ENCODE data around the gene TBX15.
"Not testable (repeated sequence)": the region's sequence is repeated elsewhere in the genome, so short reads cannot be mapped to it uniquely, and the experiment has no call there.

The TBX15 gene

DNA sequence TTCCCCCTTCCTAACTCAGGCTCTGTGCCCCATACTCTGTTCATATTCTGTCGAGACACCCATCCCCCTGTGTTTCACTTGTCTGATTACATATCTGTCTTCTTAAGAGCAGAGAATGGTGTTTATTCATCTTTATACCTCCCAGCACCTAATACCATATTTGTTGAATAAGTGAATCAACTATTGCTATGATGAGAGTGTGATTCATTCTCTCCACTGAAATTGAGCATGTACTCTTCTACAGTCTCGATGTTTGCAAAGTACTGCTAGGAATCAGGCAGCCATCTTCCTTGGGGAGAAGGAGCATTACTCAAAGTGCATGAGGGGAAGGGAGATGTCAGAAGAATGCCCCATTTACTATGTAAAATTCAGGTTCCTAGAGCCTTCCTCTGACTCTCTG is 27.0 kb downstream of the TBX15 start:
- DNase-seq (ENCODE audit: insufficient read length, low spot score) (no peak), FAIRE-seq (no peak)
- TF ChIP-seq TAF1 (IDR thresholded peaks at IDR 0.05; ENCODE audit: low read depth, low read length): no peak
- no peak for TF ChIP-seq POLR2A (IDR thresholded peaks at IDR 0.05; ENCODE audit: low read depth, low read length)
- TF ChIP-seq SPI1 (IDR thresholded peaks at IDR 0.05; ENCODE audit: low read depth, low read length): no peak
- TF ChIP-seq POLR2AphosphoS5 (IDR thresholded peaks at IDR 0.05; ENCODE audit: low read depth, low read length): no peak
- no peak for TF ChIP-seq PAX5 (IDR thresholded peaks at IDR 0.05; ENCODE audit: insufficient read depth, low read length, severe bottlenecking)
- TF ChIP-seq POU2F2 (IDR thresholded peaks at IDR 0.05; ENCODE audit: low read depth, low read length): no peak

DNA sequence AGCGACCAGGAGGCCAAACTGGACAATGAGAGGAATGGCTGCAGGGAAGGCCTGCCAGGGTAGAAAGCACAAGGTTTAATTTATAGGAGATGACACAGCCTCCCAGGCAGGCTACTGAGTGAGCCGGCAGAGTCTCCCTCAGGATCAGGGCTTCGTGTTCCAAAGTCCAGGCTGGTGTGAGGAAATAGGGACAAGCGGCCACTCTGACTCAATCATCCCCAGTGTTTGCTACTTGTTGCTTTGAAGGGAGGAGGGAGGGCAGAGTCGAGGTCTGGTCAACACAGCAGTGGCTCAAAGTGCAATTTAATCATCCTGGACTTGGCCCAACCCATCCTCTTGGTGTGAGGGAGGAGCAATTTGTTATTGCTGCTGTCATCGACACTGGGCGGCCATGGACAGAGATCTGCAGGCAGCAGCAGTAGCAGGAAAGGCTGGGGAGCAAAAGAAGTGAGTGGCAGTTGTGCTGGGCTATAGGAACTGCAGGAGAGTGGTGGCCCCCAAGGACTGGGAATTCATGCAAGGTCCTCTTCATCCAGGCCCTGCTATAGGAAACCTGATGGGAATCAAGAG is 27.5 kb downstream of the TBX15 start:
- TF ChIP-seq TAF1 (IDR thresholded peaks at IDR 0.05; ENCODE audit: low read depth, low read length) (no peak), POU2F2 (IDR thresholded peaks at IDR 0.05; ENCODE audit: low read depth, low read length) (no peak), PAX5 (IDR thresholded peaks at IDR 0.05; ENCODE audit: insufficient read depth, low read length, severe bottlenecking) (no peak), SPI1 (IDR thresholded peaks at IDR 0.05; ENCODE audit: low read depth, low read length) (no peak)
- no peak for DNase-seq (ENCODE audit: insufficient read length, low spot score)
- no peak for FAIRE-seq

DNA sequence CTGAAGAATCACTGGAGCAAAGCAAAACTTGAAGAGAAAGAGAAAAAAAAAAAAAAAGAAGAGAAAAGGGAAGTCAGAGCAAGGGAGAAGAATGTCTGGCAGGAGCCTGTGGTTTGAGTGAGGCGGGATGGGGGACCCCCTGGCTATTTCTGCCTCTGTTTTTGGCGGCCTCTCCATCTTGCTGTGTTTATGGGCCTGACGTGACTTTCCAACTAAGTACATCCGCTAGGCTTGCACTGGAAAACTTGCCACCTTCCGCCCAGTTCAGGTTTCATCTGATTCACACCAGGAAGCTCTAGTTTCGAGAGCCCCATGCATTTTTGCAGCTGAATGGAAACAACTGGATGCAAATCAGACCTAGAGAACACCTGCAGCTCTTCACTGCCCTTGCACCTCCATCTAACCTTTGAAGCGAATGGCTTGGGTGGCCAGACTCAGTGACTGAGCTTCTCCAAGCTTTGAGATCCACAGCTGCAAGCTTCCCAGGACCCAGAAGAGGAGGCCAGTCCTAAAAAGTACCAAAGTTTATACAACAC is 28.0 kb downstream of the TBX15 start:
- FAIRE-seq (no peak), DNase-seq (ENCODE audit: insufficient read length, low spot score) (no peak)
- TF ChIP-seq SPI1 (IDR thresholded peaks at IDR 0.05; ENCODE audit: low read depth, low read length) (peak; percentile 67), POLR2A (IDR thresholded peaks at IDR 0.05; ENCODE audit: low read depth, low read length) (no peak), TAF1 (IDR thresholded peaks at IDR 0.05; ENCODE audit: low read depth, low read length) (no peak), POU2F2 (IDR thresholded peaks at IDR 0.05; ENCODE audit: low read depth, low read length) (peak; percentile 60; the same call in 1 of the 2 replicates), POLR2AphosphoS5 (IDR thresholded peaks at IDR 0.05; ENCODE audit: low read depth, low read length) (no peak), PAX5 (IDR thresholded peaks at IDR 0.05; ENCODE audit: insufficient read depth, low read length, severe bottlenecking) (no peak)

DNA sequence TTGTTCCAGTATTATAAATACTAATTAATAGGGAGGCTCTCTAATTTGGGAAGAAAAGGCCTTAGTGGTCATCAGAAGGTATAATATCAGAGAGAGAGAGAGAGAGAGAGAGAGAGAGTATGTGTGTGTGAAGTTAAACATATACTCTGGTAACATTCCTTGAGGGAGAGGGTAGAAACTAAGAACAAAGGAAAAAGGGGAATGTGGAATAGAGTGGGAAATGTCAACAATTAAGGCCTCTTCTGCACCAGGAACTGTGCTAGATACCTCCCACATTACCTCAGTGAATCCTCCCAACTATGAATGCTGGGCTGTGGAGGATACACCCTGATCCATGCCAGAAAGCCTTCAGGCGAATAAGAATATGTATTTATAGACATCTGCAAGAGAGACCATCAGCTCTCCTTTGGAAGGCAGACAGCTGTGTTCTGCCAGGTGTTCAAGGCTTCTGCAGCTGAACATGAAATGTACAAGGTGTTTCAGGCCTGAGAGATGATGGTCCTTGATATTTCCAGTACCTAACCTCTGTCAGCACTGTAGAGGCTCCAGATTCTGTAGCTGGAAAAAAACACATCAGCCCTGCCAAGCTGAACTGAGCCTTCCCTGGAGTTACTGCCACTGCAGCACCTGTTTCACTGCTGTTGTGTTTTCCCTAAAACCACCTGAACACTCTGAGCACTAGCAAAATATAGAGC is 29.1 kb downstream of the TBX15 start:
- TF ChIP-seq PAX5 (IDR thresholded peaks at IDR 0.05; ENCODE audit: insufficient read depth, low read length, severe bottlenecking): no peak
- TF ChIP-seq SPI1 (IDR thresholded peaks at IDR 0.05; ENCODE audit: low read depth, low read length): no peak
- TF ChIP-seq POU2F2 (IDR thresholded peaks at IDR 0.05; ENCODE audit: low read depth, low read length): no peak
- no peak for TF ChIP-seq POLR2A (IDR thresholded peaks at IDR 0.05; ENCODE audit: low read depth, low read length)
- TF ChIP-seq TAF1 (IDR thresholded peaks at IDR 0.05; ENCODE audit: low read depth, low read length): no peak
- no peak for TF ChIP-seq POLR2AphosphoS5 (IDR thresholded peaks at IDR 0.05; ENCODE audit: low read depth, low read length)
- FAIRE-seq (no peak), DNase-seq (ENCODE audit: insufficient read length, low spot score) (no peak)

DNA sequence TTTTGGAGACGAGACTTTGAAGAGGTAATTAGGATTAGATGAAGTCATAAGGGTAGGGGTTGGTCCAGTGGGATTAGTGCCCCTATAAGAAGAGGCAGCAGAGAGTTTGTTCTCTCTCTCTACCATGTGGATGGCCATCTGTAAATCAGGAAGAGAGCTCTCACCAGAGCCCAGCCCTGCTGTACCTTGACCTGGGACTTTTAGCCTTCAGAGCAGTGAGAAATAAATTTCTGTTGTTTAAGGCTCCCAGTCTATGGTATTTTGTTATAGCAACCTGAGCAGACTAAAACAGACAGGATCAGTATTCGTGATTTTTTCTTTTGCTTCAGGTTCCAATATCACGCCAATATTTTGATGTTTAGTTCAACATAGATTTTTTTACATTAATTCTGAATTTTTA is 30.0 kb downstream of the TBX15 start:
- TF ChIP-seq POLR2A (IDR thresholded peaks at IDR 0.05; ENCODE audit: low read depth, low read length) (no peak), POU2F2 (IDR thresholded peaks at IDR 0.05; ENCODE audit: low read depth, low read length) (no peak), SPI1 (IDR thresholded peaks at IDR 0.05; ENCODE audit: low read depth, low read length) (no peak), PAX5 (IDR thresholded peaks at IDR 0.05; ENCODE audit: insufficient read depth, low read length, severe bottlenecking) (no peak), TAF1 (IDR thresholded peaks at IDR 0.05; ENCODE audit: low read depth, low read length) (no peak), POLR2AphosphoS5 (IDR thresholded peaks at IDR 0.05; ENCODE audit: low read depth, low read length) (no peak)
- FAIRE-seq: no peak
- no peak for DNase-seq (ENCODE audit: insufficient read length, low spot score)

DNA sequence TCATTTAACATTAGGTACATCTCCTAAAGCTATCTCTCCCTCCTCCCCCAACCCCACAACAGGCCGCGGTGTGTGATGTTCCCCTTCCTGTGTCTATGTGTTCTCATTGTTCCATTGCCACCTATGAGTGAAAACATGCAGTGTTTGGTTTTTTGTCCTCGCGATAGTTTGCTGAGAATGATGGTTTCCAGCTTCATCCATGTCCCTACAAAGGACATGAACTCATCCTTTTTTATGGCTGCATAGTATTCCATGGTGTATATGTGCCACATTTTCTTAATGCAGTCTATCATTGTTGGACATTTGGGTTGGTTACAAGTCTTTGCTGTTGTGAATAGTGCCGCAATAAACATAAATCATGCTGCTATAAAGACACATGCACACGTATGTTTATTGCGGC is 30.6 kb downstream of the TBX15 start:
- FAIRE-seq; DNase-seq (ENCODE audit: insufficient read length, low spot score): not testable (repeated sequence)

DNA sequence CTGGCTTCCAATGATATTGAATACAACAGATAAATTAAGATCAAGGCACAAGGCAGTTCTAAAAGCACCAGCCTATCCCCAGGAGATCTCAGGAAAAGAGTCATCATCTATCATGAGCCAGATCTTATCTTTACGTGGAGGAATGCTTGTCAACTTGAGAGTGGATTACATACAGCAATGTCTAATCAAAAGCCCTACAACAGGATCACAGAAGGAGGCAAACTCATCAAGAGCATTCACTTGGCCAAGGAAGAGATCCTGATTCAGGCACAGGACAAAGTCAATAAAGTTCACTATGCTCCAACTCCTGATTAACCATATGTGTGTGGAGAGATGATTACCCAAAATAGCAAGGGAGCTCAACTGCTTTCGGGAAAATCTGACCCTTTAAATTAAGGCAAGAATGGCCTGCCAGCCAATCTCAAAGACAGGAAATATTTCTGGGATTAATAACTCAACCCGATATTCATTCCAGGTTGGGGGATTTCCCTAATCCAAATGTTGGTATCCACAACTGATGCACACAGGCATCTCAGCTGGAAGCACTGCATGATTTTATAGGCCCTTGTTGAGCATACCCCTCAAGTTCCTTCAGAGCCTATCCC is 33.7 kb downstream of the TBX15 start:
- FAIRE-seq: no peak
- TF ChIP-seq PAX5 (IDR thresholded peaks at IDR 0.05; ENCODE audit: insufficient read depth, low read length, severe bottlenecking): no peak
- no peak for TF ChIP-seq TAF1 (IDR thresholded peaks at IDR 0.05; ENCODE audit: low read depth, low read length)
- no peak for TF ChIP-seq POLR2A (IDR thresholded peaks at IDR 0.05; ENCODE audit: low read depth, low read length)
- TF ChIP-seq POLR2AphosphoS5 (IDR thresholded peaks at IDR 0.05; ENCODE audit: low read depth, low read length): no peak

DNA sequence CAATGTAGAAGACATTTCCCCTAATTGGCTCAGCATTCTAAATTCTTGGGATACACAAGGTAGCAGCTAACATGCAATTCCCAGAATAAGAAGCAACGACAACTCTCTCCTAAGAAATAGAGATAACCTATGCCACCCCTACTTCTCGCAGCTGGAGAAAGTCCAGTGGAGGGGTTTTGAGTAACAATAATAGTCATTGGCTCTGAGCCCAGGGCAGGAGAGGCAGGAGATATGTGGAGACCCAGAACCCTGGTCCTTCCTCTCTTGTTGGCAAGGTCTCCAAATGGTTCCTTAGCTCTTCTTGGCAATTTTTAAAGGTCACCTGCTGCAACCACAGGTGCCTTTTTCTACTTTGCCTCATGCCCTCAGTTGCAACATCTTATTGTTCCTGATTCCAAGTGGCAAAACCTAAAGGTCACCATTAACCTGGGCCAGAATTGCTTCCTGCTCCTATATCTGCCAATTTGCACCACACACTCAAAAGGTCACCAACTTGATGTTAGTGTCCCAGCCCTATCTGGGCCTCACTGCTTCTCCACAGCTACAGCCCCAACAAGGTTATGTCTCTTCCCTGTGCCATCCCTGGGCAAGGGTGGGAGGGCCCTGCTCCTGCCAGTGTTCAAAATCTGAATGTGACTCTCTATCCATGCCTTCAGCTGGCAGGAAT is 36.7 kb downstream of the TBX15 start:
- TF ChIP-seq TAF1 (IDR thresholded peaks at IDR 0.05; ENCODE audit: low read depth, low read length): no peak
- TF ChIP-seq SPI1 (IDR thresholded peaks at IDR 0.05; ENCODE audit: low read depth, low read length): no peak
- no peak for TF ChIP-seq POU2F2 (IDR thresholded peaks at IDR 0.05; ENCODE audit: low read depth, low read length)
- no peak for TF ChIP-seq PAX5 (IDR thresholded peaks at IDR 0.05; ENCODE audit: insufficient read depth, low read length, severe bottlenecking)
- no peak for TF ChIP-seq POLR2AphosphoS5 (IDR thresholded peaks at IDR 0.05; ENCODE audit: low read depth, low read length)
- TF ChIP-seq POLR2A (IDR thresholded peaks at IDR 0.05; ENCODE audit: low read depth, low read length): no peak
- FAIRE-seq (no peak), DNase-seq (ENCODE audit: insufficient read length, low spot score) (no peak)

More for the DNA sequence above, 33.7 kb downstream of the TBX15 start:
- DNase-seq (ENCODE audit: insufficient read length, low spot score): no peak

DNA sequence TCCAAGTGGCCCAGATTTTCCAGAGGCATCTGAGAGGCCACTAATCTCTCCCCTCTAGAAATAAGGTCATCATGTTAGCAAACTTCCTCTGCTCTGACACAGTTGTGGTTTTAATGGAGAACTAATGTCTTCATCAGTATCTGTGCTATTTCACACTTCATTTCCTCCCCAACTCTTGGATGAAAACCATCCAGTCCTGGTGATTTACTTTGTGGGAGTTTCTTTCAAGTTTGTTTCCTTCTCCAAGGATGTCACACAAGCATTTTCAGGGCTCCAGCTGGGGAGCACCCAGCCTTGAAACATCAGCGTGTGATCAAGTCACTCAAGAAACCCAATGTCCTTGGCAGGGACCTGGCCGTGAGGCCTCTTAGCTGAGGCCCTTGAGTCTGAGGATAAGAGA is 38.8 kb downstream of the TBX15 start:
- no peak for FAIRE-seq
- DNase-seq (ENCODE audit: insufficient read length, low spot score): no peak
- TF ChIP-seq POU2F2 (IDR thresholded peaks at IDR 0.05; ENCODE audit: low read depth, low read length) (no peak), TAF1 (IDR thresholded peaks at IDR 0.05; ENCODE audit: low read depth, low read length) (no peak), SPI1 (IDR thresholded peaks at IDR 0.05; ENCODE audit: low read depth, low read length) (no peak), POLR2AphosphoS5 (IDR thresholded peaks at IDR 0.05; ENCODE audit: low read depth, low read length) (no peak)

Measured in GM12891 (cell line).